Hepatocyte (in vitro differentiated cells): Measurements from ENCODE around the gene KCNS3. TPM values are rescaled to one million over a fixed set of nuclear protein-coding genes. Genes with fewer than 3 reads are reported as not detected.

Source experiments
- DNase-seq: peaks from one replicate; pipeline ENCODE4 v3.0.0-alpha.2; 2016; ENCODE audit warnings: low spot score
- H2AFZ ChIP-seq: fragments of 200-600 bp; sonication (generic); 2 replicates; pipeline ENCODE4 v1.6.0; 2016; ENCODE audit warnings: antibody characterized with exemption, mild to moderate bottlenecking
- H3K27ac ChIP-seq: fragments of 200-600 bp; sonication (generic); 2 replicates; pipeline ENCODE4 v1.5.1; 2016; ENCODE audit warnings: mild to moderate bottlenecking
- H3K27me3 ChIP-seq: fragments of 200-600 bp; sonication (generic); 2 replicates; pipeline ENCODE4 v1.6.1; 2016
- H3K36me3 ChIP-seq: fragments of 200-600 bp; sonication (generic); replicated peaks from 2 replicates; pipeline ENCODE4 v1.5.1; 2016; ENCODE audit warnings: low read depth; ENCODE audit not compliant: insufficient read depth
- H3K4me1 ChIP-seq: fragments of 200-600 bp; sonication (generic); 2 replicates; pipeline ENCODE4 v1.5.1; 2016; ENCODE audit warnings: mild to moderate bottlenecking, moderate library complexity; ENCODE audit not compliant: insufficient read depth
- H3K4me2 ChIP-seq: fragments of 200-600 bp; sonication (generic); 2 replicates; pipeline ENCODE4 v1.6.0; 2016
- H3K4me3 ChIP-seq: fragments of 200-600 bp; sonication (generic); 2 replicates; pipeline ENCODE4 v1.5.1; 2016; ENCODE audit warnings: mild to moderate bottlenecking
- H3K79me2 ChIP-seq: fragments of 200-600 bp; sonication (generic); 2 replicates; pipeline ENCODE4 v1.6.0; 2017; ENCODE audit warnings: mild to moderate bottlenecking
- H3K9me2 ChIP-seq: fragments of 200-600 bp; sonication (generic); replicated peaks from 2 replicates; pipeline ENCODE4 v1.6.0; 2017; ENCODE audit warnings: mild to moderate bottlenecking; ENCODE audit not compliant: insufficient read depth
- H3K9me3 ChIP-seq: fragments of 200-600 bp; sonication (generic); 2 replicates; pipeline ENCODE4 v1.5.1; 2016; ENCODE audit warnings: low read depth, mild to moderate bottlenecking
- H4K20me1 ChIP-seq: fragments of 200-600 bp; sonication (generic); 2 replicates; pipeline ENCODE4 v1.6.0; 2016; ENCODE audit warnings: mild to moderate bottlenecking; ENCODE audit not compliant: insufficient read depth, poor library complexity, severe bottlenecking
- EZH2 ChIP-seq: fragments of 200-600 bp; sonication (generic); IDR thresholded peaks from 2 replicates; pipeline ENCODE4 v1.6.1; 2016; ENCODE audit warnings: antibody characterized with exemption, mild to moderate bottlenecking, borderline replicate concordance
- EZH2phosphoT487 ChIP-seq: fragments of 200-600 bp; sonication (generic); IDR thresholded peaks from one replicate; pipeline ENCODE4 v1.6.1; 2018; ENCODE audit warnings: antibody characterized with exemption, mild to moderate bottlenecking, low read depth, moderate library complexity; ENCODE audit not compliant: unreplicated experiment, severe bottlenecking
- WGBS: methylation state at CpG from one replicate; pipeline ENCODE4 v1.1.6; 2016; ENCODE audit warnings: low lambda C conversion rate; ENCODE audit errors: missing lambda C conversion rate; 5-methylcytosine and 5-hydroxymethylcytosine counted together
- polyA plus RNA-seq: library from polyadenylated mRNA; unstranded; fragments of >200 nt; fragmentation: Nextera tagmentation; extraction: Ambion mirVana; gene quantifications from 2 replicates; pipeline ENCODE4 v1.2.1, GENCODE V29; 2016
- total RNA-seq: library from RNA; depleted of rRNA; stranded (reverse); fragments of >200 nt; gene quantifications from 2 replicates; pipeline ENCODE4 v1.2.3, GENCODE V29; 2014
- TF ChIP-seq, protein P1 (sequence below): fragments of 200-600 bp; sonication (generic); IDR thresholded peaks from 2 replicates; pipeline ENCODE4 v1.5.1; 2016; ENCODE audit warnings: antibody characterized with exemption, mild to moderate bottlenecking; ENCODE audit not compliant: poor library complexity

Gene KCNS3
- total and polyA plus RNA-seq, 2 experiments from 2014 or later, result 4.8 TPM

DNA sequence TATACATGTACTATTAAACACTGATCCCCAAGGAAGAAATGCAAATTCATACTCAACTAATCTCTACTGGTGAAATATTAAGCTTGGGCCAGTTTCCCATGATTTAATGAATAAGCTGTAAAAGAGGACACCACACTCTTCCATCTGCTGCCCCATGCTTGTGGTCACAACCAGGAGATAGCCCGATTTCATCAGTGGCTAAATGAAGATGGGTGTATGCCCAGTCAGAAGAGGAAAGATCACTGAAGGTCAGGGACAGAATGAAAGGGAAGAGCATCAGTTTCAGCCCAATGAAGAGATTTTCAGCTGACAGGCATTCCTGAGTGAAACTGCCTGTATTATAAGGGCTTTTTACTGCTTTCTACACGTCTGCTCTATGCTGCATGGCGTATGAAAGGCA, 103.5 kb downstream of the KCNS3 start:
- no peaks in the 10 kb centered on the region for H3K4me1 ChIP-seq
- no peaks in the 10 kb centered on the region for H3K9me2 ChIP-seq
- H3K27me3 ChIP-seq, result no peaks in the 10 kb centered on the region
- H3K79me2 ChIP-seq, result no peaks in the 10 kb centered on the region
- no peak overlapping the region for H3K27ac ChIP-seq
- no peaks in the 10 kb centered on the region for H4K20me1 ChIP-seq
- no peak overlapping the region for H3K4me2 ChIP-seq
- H3K9me3 ChIP-seq, result no peaks in the 10 kb centered on the region
- 73% methylated on average over 3 of the region's 3 CpGs for WGBS
- H3K36me3 ChIP-seq, result no peaks in the 10 kb centered on the region
- no peak overlapping the region for H3K4me3 ChIP-seq
- H2AFZ ChIP-seq, result no peak overlapping the region
- no peak for DNase-seq
- no peak for TF ChIP-seq EZH2phosphoT487
- TF ChIP-seq, protein P1, sequence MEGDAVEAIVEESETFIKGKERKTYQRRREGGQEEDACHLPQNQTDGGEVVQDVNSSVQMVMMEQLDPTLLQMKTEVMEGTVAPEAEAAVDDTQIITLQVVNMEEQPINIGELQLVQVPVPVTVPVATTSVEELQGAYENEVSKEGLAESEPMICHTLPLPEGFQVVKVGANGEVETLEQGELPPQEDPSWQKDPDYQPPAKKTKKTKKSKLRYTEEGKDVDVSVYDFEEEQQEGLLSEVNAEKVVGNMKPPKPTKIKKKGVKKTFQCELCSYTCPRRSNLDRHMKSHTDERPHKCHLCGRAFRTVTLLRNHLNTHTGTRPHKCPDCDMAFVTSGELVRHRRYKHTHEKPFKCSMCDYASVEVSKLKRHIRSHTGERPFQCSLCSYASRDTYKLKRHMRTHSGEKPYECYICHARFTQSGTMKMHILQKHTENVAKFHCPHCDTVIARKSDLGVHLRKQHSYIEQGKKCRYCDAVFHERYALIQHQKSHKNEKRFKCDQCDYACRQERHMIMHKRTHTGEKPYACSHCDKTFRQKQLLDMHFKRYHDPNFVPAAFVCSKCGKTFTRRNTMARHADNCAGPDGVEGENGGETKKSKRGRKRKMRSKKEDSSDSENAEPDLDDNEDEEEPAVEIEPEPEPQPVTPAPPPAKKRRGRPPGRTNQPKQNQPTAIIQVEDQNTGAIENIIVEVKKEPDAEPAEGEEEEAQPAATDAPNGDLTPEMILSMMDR, result no peak
- no peak for TF ChIP-seq EZH2

Other genes with a start within 250 kb of the KCNS3 start
- gene SMC6, start 124.9 kb upstream of the KCNS3 start, total RNA-seq, result 13.4 and 18.2 TPM in 2 replicates
- gene SMC6, start 124.9 kb upstream of the KCNS3 start, polyA plus RNA-seq, result 7.1 and 8.9 TPM in 2 replicates
- gene GEN1, start 124.5 kb upstream of the KCNS3 start, total RNA-seq, result 8.6 and 15.7 TPM in 2 replicates
- gene GEN1, start 124.5 kb upstream of the KCNS3 start, polyA plus RNA-seq, result 2.7 and 3.2 TPM in 2 replicates
- gene MSGN1, start 62.2 kb upstream of the KCNS3 start, total RNA-seq, result not detected in 2 replicates
- gene MSGN1, start 62.2 kb upstream of the KCNS3 start, polyA plus RNA-seq, result not detected in 2 replicates